H1 (cell line): ENCODE results near the gene ALPL. TPM values are rescaled to one million over a fixed set of nuclear protein-coding genes. Genes with fewer than 3 reads are reported as not detected.

Experiments
- CTCF ChIA-PET: fragments of 300-600 bp; sonication (Branson Sonifier 250); formaldehyde crosslinking; loops from one replicate; lab custom pipeline; 2021; ENCODE audit not compliant: partially characterized antibody; lab: Charles Lee
- POLR2A ChIA-PET: fragments of 300-600 bp; sonication (Branson Sonifier 250); formaldehyde crosslinking; loops from one replicate; lab custom pipeline; 2021; ENCODE audit warnings: inconsistent platforms; ENCODE audit not compliant: partially characterized antibody; lab: Charles Lee
- DNase-seq, 2 experiments: peaks; one replicate each; pipeline versions ENCODE4 v3.0.0 to v3.0.0-alpha.2; 2010 to 2022; ENCODE audit warnings: low spot score in 2 of 2, low read depth in 1 of 2, mixed read lengths in 1 of 2
- FAIRE-seq: peaks from 2 replicates; lab custom pipeline; 2011; peaks lifted over from hg19 to GRCh38; lab: Jason Lieb, UNC
- H2AFZ ChIP-seq: 2 replicates; pipeline ENCODE4 v1.8.1; 2012; ENCODE audit warnings: low read length, inconsistent platforms
- H2AK5ac ChIP-seq: 2 replicates; pipeline ENCODE4 v1.6.1; 2013; ENCODE audit warnings: low read depth, low read length
- H2BK120ac ChIP-seq: replicated peaks from 2 replicates; pipeline ENCODE3; 2013; ENCODE audit warnings: low read depth, low read length, inconsistent platforms
- H2BK12ac ChIP-seq: 2 replicates; pipeline ENCODE4 v1.6.1; 2013; ENCODE audit warnings: low read depth, low read length
- H2BK15ac ChIP-seq: 2 replicates; pipeline ENCODE4 v1.6.1; 2013; ENCODE audit warnings: low read length
- H2BK20ac ChIP-seq: 2 replicates; pipeline ENCODE4 v1.6.1; 2013; ENCODE audit warnings: low read length
- H2BK5ac ChIP-seq: 2 replicates; pipeline ENCODE4 v1.6.1; 2013; ENCODE audit warnings: low read depth, low read length
- H3K14ac ChIP-seq: 2 replicates; pipeline ENCODE4 v1.6.1; 2013; ENCODE audit warnings: inconsistent platforms; ENCODE audit not compliant: insufficient read length
- H3K18ac ChIP-seq: 2 replicates; pipeline ENCODE4 v1.6.1; 2013; ENCODE audit warnings: low read length; ENCODE audit errors: extremely low read depth
- H3K23ac ChIP-seq: 2 replicates; pipeline ENCODE4 v1.6.1; 2013; ENCODE audit warnings: inconsistent platforms; ENCODE audit not compliant: insufficient read length
- H3K23me2 ChIP-seq: 2 replicates; pipeline ENCODE4 v1.6.1; 2013; ENCODE audit warnings: low read depth, low read length
- H3K27ac ChIP-seq: 2 replicates; pipeline ENCODE4 v1.6.1; 2011; ENCODE audit warnings: low read depth, low read length, inconsistent platforms
- H3K27me3 ChIP-seq, 4 experiments: replicated peaks in 1 of 4; 1 replicate in 1 of 4; 2 replicates in 3 of 4; pipeline versions ENCODE4 v1.6.1 to v1.8.1; 2011 to 2013; ENCODE audit warnings: low read length in 3 of 4, mild to moderate bottlenecking in 3 of 4, inconsistent platforms in 2 of 4, mixed read lengths in 2 of 4, moderate library complexity in 1 of 4; ENCODE audit not compliant: control insufficient read depth in 3 of 4, insufficient read depth in 3 of 4; ENCODE audit errors: extremely low read depth in 1 of 4
- H3K36me3 ChIP-seq, 4 experiments: 2 replicates each; pipeline versions ENCODE4 v1.6.1 to v1.8.1; 2011 to 2013; ENCODE audit warnings: mild to moderate bottlenecking in 4 of 4, low read length in 3 of 4, moderate library complexity in 2 of 4, control low read depth in 1 of 4, inconsistent platforms in 1 of 4; ENCODE audit not compliant: insufficient read depth in 4 of 4, control insufficient read depth in 2 of 4
- H3K4ac ChIP-seq: replicated peaks from 2 replicates; pipeline ENCODE3; 2013; ENCODE audit warnings: low read length, low read depth, mixed read lengths, inconsistent platforms; ENCODE audit not compliant: insufficient read length
- H3K4me1 ChIP-seq, 4 experiments: replicated peaks in 1 of 4; 1 replicate in 1 of 4; 2 replicates in 3 of 4; pipeline versions ENCODE4 v1.6.1 to v1.8.1; 2011 to 2013; ENCODE audit warnings: low read length in 3 of 4, inconsistent platforms in 2 of 4, mixed read lengths in 1 of 4; ENCODE audit not compliant: insufficient read depth in 4 of 4, control insufficient read depth in 3 of 4
- H3K4me2 ChIP-seq, 2 experiments: 2 replicates each; pipeline versions ENCODE4 v1.6.1 to v1.8.1; 2011 to 2013; ENCODE audit warnings: low read depth in 2 of 2, low read length in 2 of 2, control low read depth in 1 of 2, inconsistent platforms in 1 of 2, mild to moderate bottlenecking in 1 of 2; ENCODE audit not compliant: insufficient read depth in 1 of 2
- H3K4me3 ChIP-seq, 4 experiments: fragments of 200-600, 300-600 bp in 1 of 4; sonication (generic), shearing (Covaris generic), sonication (Bioruptor Twin) in 1 of 4; 2 replicates each; pipeline versions ENCODE4 v1.5.1 to v1.8.1; 2011 to 2016; ENCODE audit warnings: low read length in 4 of 4, low read depth in 3 of 4, control low read depth in 2 of 4, inconsistent platforms in 2 of 4, mild to moderate bottlenecking in 2 of 4, mixed read lengths in 1 of 4, moderate library complexity in 1 of 4; ENCODE audit not compliant: insufficient read depth in 2 of 4; ENCODE audit errors: extremely low read depth in 1 of 4
- H3K56ac ChIP-seq: replicated peaks from 2 replicates; pipeline ENCODE3; 2013; ENCODE audit warnings: low read depth, mild to moderate bottlenecking, mixed read lengths, low read length, inconsistent platforms; ENCODE audit not compliant: insufficient read length
- H3K79me1 ChIP-seq: 2 replicates; pipeline ENCODE4 v1.6.1; 2013; ENCODE audit warnings: low read depth, low read length, control low read depth
- H3K79me2 ChIP-seq, 2 experiments: 2 replicates each; pipeline versions ENCODE4 v1.6.1 to v1.8.1; 2012 to 2013; ENCODE audit warnings: low read length in 2 of 2, mild to moderate bottlenecking in 2 of 2, inconsistent platforms in 1 of 2; ENCODE audit not compliant: insufficient read depth in 2 of 2, control insufficient read depth in 1 of 2
- H3K9ac ChIP-seq, 4 experiments: replicated peaks in 1 of 4; 1 replicate in 1 of 4; 2 replicates in 3 of 4; pipeline versions ENCODE4 v1.6.1 to v1.8.1; 2011 to 2013; ENCODE audit warnings: low read depth in 3 of 4, low read length in 3 of 4, control low read depth in 2 of 4, mild to moderate bottlenecking in 2 of 4, moderate library complexity in 2 of 4, inconsistent platforms in 1 of 4; ENCODE audit errors: extremely low read depth in 1 of 4
- H3K9me3 ChIP-seq, 2 experiments: 2 replicates each; pipeline versions ENCODE4 v1.6.1 to v1.8.1; 2012 to 2013; ENCODE audit warnings: mild to moderate bottlenecking in 2 of 2, moderate library complexity in 2 of 2, control low read depth in 1 of 2, inconsistent platforms in 1 of 2, low read depth in 1 of 2, low read length in 1 of 2, mixed read lengths in 1 of 2; ENCODE audit not compliant: insufficient read depth in 2 of 2
- H4K20me1 ChIP-seq, 2 experiments: replicated peaks in 1 of 2; 2 replicates each; pipeline versions ENCODE3 to v1.8.1; 2011 to 2013; ENCODE audit warnings: inconsistent platforms in 2 of 2, low read length in 2 of 2, mild to moderate bottlenecking in 1 of 2; ENCODE audit not compliant: insufficient read depth in 2 of 2, control insufficient read depth in 1 of 2
- H4K5ac ChIP-seq: 2 replicates; pipeline ENCODE4 v1.6.1; 2013; ENCODE audit warnings: low read length, low read depth, mixed read lengths, inconsistent platforms; ENCODE audit not compliant: insufficient read length
- H4K8ac ChIP-seq: 2 replicates; pipeline ENCODE4 v1.8.0; 2013; ENCODE audit warnings: mild to moderate bottlenecking, moderate library complexity, low read length, inconsistent platforms; ENCODE audit not compliant: insufficient read depth; ENCODE audit errors: extremely low read depth
- H4K91ac ChIP-seq: replicated peaks from 2 replicates; pipeline ENCODE3; 2013; ENCODE audit warnings: low read length, mixed read lengths, inconsistent platforms; ENCODE audit not compliant: insufficient read length
- E2F6 ChIP-seq: IDR thresholded peaks from 2 replicates; pipeline ENCODE4 v1.6.1; 2012; ENCODE audit warnings: inconsistent platforms
- POLR2A ChIP-seq, 2 experiments: IDR thresholded peaks; 1 replicate in 1 of 2; 2 replicates in 1 of 2; pipeline ENCODE4 v1.6.1; 2011; ENCODE audit warnings: low read depth in 2 of 2, low read length in 2 of 2, mild to moderate bottlenecking in 2 of 2; ENCODE audit errors: control extremely low read depth in 1 of 2
- RNF2 ChIP-seq: fragments of 200-900, 300-1000 bp; sonication (generic); IDR thresholded peaks from 2 replicates; pipeline ENCODE4 v1.7.1; 2016; ENCODE audit warnings: borderline replicate concordance, low read depth, mild to moderate bottlenecking, antibody characterized with exemption, low read length; ENCODE audit not compliant: poor library complexity, severe bottlenecking; ENCODE audit errors: missing control alignments
- SIN3A ChIP-seq, 2 experiments: IDR thresholded peaks in 1 of 2; conservative IDR thresholded peaks in 1 of 2; 2 replicates each; pipeline ENCODE4 v1.6.1; 2011 to 2012; ENCODE audit warnings: low read length in 2 of 2, improper control_type of control experiment in 1 of 2, low read depth in 1 of 2, mild to moderate bottlenecking in 1 of 2
- TAF1 ChIP-seq: IDR thresholded peaks from 2 replicates; pipeline ENCODE4 v1.6.1; 2011; ENCODE audit warnings: mild to moderate bottlenecking, low read depth, low read length
- WGBS, 2 experiments: shearing (Covaris generic) in 1 of 2; methylation state at CpG; one replicate each; pipeline versions ENCODE4 v1.1.6 to v1.1.7; 2013 to 2015; ENCODE audit warnings: low lambda C conversion rate in 2 of 2, mixed read lengths in 2 of 2, inconsistent platforms in 1 of 2, low coverage in 1 of 2, missing lambda C conversion rate in 1 of 2; ENCODE audit not compliant: insufficient replicate concordance in 2 of 2, insufficient coverage in 1 of 2, insufficient read length in 1 of 2; ENCODE audit errors: extremely low coverage in 1 of 2, missing lambda C conversion rate in 1 of 2; 5-methylcytosine and 5-hydroxymethylcytosine counted together
- long read RNA-seq, 2 experiments: library from RNA in 1 of 2; library from capped mRNA in 1 of 2; stranded (forward); transcript quantifications; one replicate each; pipeline ENCODE4 v2.0.0, GENCODE V29; 2021; ENCODE audit warnings: inconsistent platforms in 1 of 2
- polyA minus RNA-seq, 3 experiments: library from RNA; depleted of rRNA, polyadenylated mRNA; stranded (reverse); fragments of >200 nt; gene quantifications; 1 replicate in 2 of 3; 2 replicates in 1 of 3; pipeline ENCODE4 v1.2.3, GENCODE V29; 2011
- polyA plus RNA-seq, 7 experiments: library from polyadenylated mRNA; depleted of rRNA in 3 of 7; stranded (reverse) in 5 of 7; unstranded in 2 of 7; fragments of >200 nt in 5 of 7; fragments of 200-250 nt in 2 of 7; gene quantifications; 1 replicate in 5 of 7; 2 replicates in 1 of 7; 4 replicates in 1 of 7; pipeline versions ENCODE4 v1.2.1 to v1.2.3, GENCODE V29; 2011 to 2013; ENCODE audit warnings: missing spikeins in 2 of 7, mixed read lengths in 2 of 7
- total RNA-seq: library from RNA; stranded (reverse); fragmentation: NEBNext Ultra II Directional; extraction: Animal tissue kit (Norgen Biotek cat#: 25700); gene quantifications from 2 replicates; pipeline ENCODE4 v1.2.1, GENCODE V29; 2021

ALPL gene
- total RNA-seq (175 and 178 TPM in 2 replicates), polyA plus RNA-seq (2011; rRNA removed) (362 and 487 TPM in 2 replicates), polyA minus RNA-seq (2011; rRNA and poly(A)+ RNA removed) (155 and 168 TPM in 2 replicates)
- polyA plus RNA-seq (2011; cell fraction: cytosol; rRNA removed): 189 TPM
- 238 TPM for polyA plus RNA-seq (2011; cell fraction: nucleus; rRNA removed)
- polyA plus RNA-seq (2012, experiment 1 of 2): 179 to 258 TPM (median 246 TPM) in 4 replicates
- polyA plus RNA-seq (2012, experiment 2 of 2): 250 TPM
- polyA plus RNA-seq (2013, experiment 1 of 2): 256 TPM
- polyA plus RNA-seq (2013, experiment 2 of 2): 256 TPM
- 169 TPM for polyA minus RNA-seq (2011; cell fraction: cytosol; rRNA and poly(A)+ RNA removed)
- 75.5 TPM for polyA minus RNA-seq (2011; cell fraction: nucleus; rRNA and poly(A)+ RNA removed)
- long read RNA-seq, experiment 1, transcript ALPL-204 (12 exons, 2,589 nt): major isoform, 35 of 213 reads
- long read RNA-seq, experiment 1, partial matches to known transcripts: 160 of 213 reads
- long read RNA-seq, experiment 1, other reads (novel, unspliced or antisense): 17 of 213 reads
- long read RNA-seq, experiment 2, transcript ALPL-204 (12 exons, 2,589 nt): major isoform, 5 of 18 reads
- long read RNA-seq, experiment 2, partial matches to known transcripts: 9 of 18 reads
- long read RNA-seq, experiment 2, other reads (novel, unspliced or antisense): 1 of 18 reads

- Histone ChIP-seq H4K20me1 (peaks cover 10 to 23% of the 10 kb centered on the region in 2 experiments), H3K56ac (peak within 1 kb of the TSS; percentile 71), H2BK12ac (peak within 1 kb of the TSS; percentile 95; the same call in 1 of the 2 replicates), H3K36me3 (peaks cover 0 to 5% (median 0%) of the 10 kb centered on the region in 4 experiments; a peak in 2 of 8 replicates), H2BK20ac (peak within 1 kb of the TSS; percentile 48; the same call in 1 of the 2 replicates), H4K91ac (peak within 1 kb of the TSS; percentile 92), H3K79me1 (peaks cover 4% of the 10 kb centered on the region), H3K23ac (no peak within 1 kb of the TSS), H3K27me3 (peaks cover 0 to 17% (median 10%) of the 10 kb centered on the region in 4 experiments; a peak in 6 of 7 replicates), H2AFZ (peak within 1 kb of the TSS; percentile 79; the same call in 1 of the 2 replicates), H2AK5ac (no peak within 1 kb of the TSS), H3K14ac (no peak within 1 kb of the TSS), H3K4me2 (peak within 1 kb of the TSS; percentile 70 to 87), H3K4me1 (peaks cover 14 to 22% (median 17%) of the 10 kb centered on the region in 4 experiments), H2BK120ac (no peak within 1 kb of the TSS), H3K4me3 (peak within 1 kb of the TSS; percentile 78 to 92 (median 80)), H3K18ac (peak within 1 kb of the TSS; percentile 96), H4K8ac (no peak within 1 kb of the TSS; the same call in 1 of the 2 replicates), H3K9me3 (no peaks in the 10 kb centered on the region), H2BK15ac (peak within 1 kb of the TSS; percentile 72; the same call in 1 of the 2 replicates), H3K79me2 (peaks cover 8 to 42% of the 10 kb centered on the region in 2 experiments; a peak in 3 of 4 replicates), H3K9ac (peak within 1 kb of the TSS; percentile 20 to 77 (median 70); a peak in 5 of 7 replicates), H3K27ac (peak within 1 kb of the TSS; percentile 41; the same call in 1 of the 2 replicates), H4K5ac (peak within 1 kb of the TSS; percentile 77), H3K4ac (peak within 1 kb of the TSS; percentile 85), H3K23me2 (peaks cover 10% of the 10 kb centered on the region; the same call in 1 of the 2 replicates), H2BK5ac (peak within 1 kb of the TSS; percentile 80; the same call in 1 of the 2 replicates)
- ChIA-PET POLR2A (interaction anchor here (0.6 to 2.0 kb wide), 9 partner anchors 9 to 88 kb away, joined by 3 to 8 read pairs (median 3); no protein-coding TSS in a partner anchor), CTCF (interaction anchor here (0.7 to 26.3 kb wide), 11 partner anchors 14 to 189 kb away, joined by 3 to 372 read pairs (median 12); no protein-coding TSS in a partner anchor)
- no peak for FAIRE-seq
- DNase-seq: peak in 1 of 2 experiments; percentile 79
- 2% methylated on average over 46 of the region's 67 CpGs; no CpG with 5 or more reads in 1 of the 2 experiments for WGBS, 2 experiments
- TF ChIP-seq RNF2 (no peak), SIN3A (conservative IDR thresholded peaks at IDR 0.05 in 1 of 2, IDR thresholded peaks at IDR 0.05 in 1 of 2; ENCODE audit: low read depth in 1 of 2, low read length in 2 of 2) (no peak), POLR2A (IDR thresholded peaks at IDR 0.05; ENCODE audit: control extremely low read depth in 1 of 2, low read depth in 2 of 2, low read length in 2 of 2) (peak in 1 of 2 experiments; percentile 72; a peak in 1 of 3 replicates), TAF1 (peak; percentile 38; the same call in 1 of the 2 replicates), E2F6 (peak; percentile 64; the same call in 1 of the 2 replicates)
Observed at GRCh38 chr1:21509351-21510112, at the start of gene ALPL. TSS of gene ALPL (plus strand) at chr1:21509423. CDS start at chr1:21554082, 44,659 bp downstream.
